Calu3 (cell line): ENCODE measurements around the gene EPG5. TPM values are rescaled to one million over a fixed set of nuclear protein-coding genes. Genes with fewer than 3 reads are reported as not detected.

Source experiments
- BruUV-seq: library from RNA; stranded (reverse); fragments of 400-500 nt; replicated peaks from 2 replicates; lab custom pipeline; 2021; lab: Mats Ljungman, UMichigan
- CTCF ChIA-PET: fragments of 300-600 bp; sonication (Branson Sonifier 250); formaldehyde crosslinking; loops from one replicate; lab custom pipeline; 2022; ENCODE audit warnings: antibody characterized with exemption; lab: Charles Lee
- DNase-seq: peaks from one replicate; pipeline ENCODE4 v3.0.0; 2022
- H3K27ac Mint-ChIP-seq: one replicate; pipeline ENCODE4 v1.8.0; 2022; ENCODE audit warnings: mixed read lengths; ENCODE audit not compliant: unreplicated experiment
- H3K27me3 Mint-ChIP-seq: one replicate; pipeline ENCODE4 v1.8.0; 2022; ENCODE audit warnings: mixed read lengths; ENCODE audit not compliant: unreplicated experiment
- H3K36me3 Mint-ChIP-seq: one replicate; pipeline ENCODE4 v1.8.0; 2022; ENCODE audit warnings: mild to moderate bottlenecking, moderate library complexity, mixed read lengths; ENCODE audit not compliant: insufficient read depth, unreplicated experiment
- H3K4me1 Mint-ChIP-seq: one replicate; pipeline ENCODE4 v1.8.0; 2022; ENCODE audit warnings: mild to moderate bottlenecking, low read depth, mixed read lengths; ENCODE audit not compliant: unreplicated experiment
- H3K4me3 Mint-ChIP-seq: one replicate; pipeline ENCODE4 v1.8.0; 2022; ENCODE audit warnings: mild to moderate bottlenecking, low read depth, moderate library complexity, mixed read lengths; ENCODE audit not compliant: unreplicated experiment
- H3K9me3 Mint-ChIP-seq: one replicate; pipeline ENCODE4 v1.8.0; 2022; ENCODE audit warnings: low read depth, mixed read lengths; ENCODE audit not compliant: unreplicated experiment
- CTCF ChIP-seq: fragments of 200-600 bp; IDR thresholded peaks from one replicate; pipeline ENCODE4 v1.8.0; 2022; ENCODE audit warnings: antibody characterized with exemption; ENCODE audit not compliant: unreplicated experiment
- intact Hi-C: fragments of 100-400 bp; cut with micrococcal nuclease; formaldehyde crosslinking; loops from one replicate; pipeline ENCODE4 v1.10.0; 2022; ENCODE audit not compliant: unreplicated experiment
- total RNA-seq: library from RNA; stranded (reverse); gene quantifications from 2 replicates; pipeline ENCODE4 v1.2.3, GENCODE V29; 2022

The EPG5 gene
- total RNA-seq, 1 experiment from 2014 or later = 25.6 TPM

GRCh38 chr18:45890606-45891005, 76.5 kb downstream of the EPG5 start:
- Mint-ChIP-seq H3K27ac (no peak overlapping the region), H3K36me3 (peaks cover 4% of the 10 kb centered on the region), H3K27me3 (no peaks in the 10 kb centered on the region), H3K4me1 (no peaks in the 10 kb centered on the region), H3K4me3 (no peak overlapping the region), H3K9me3 (no peaks in the 10 kb centered on the region)
- no peak for DNase-seq
- no TSS peak for BruUV-seq
- no peak for TF ChIP-seq CTCF
- CTCF ChIA-PET = interaction anchor here (0.6 kb wide), 2 partner anchors 156 to 767 kb away, joined by 3 read pairs; no protein-coding TSS in a partner anchor
- intact Hi-C loops = no loop called here

- Mint-ChIP-seq H3K4me1 (no peaks in the 10 kb centered on the region), H3K9me3 (no peaks in the 10 kb centered on the region), H3K36me3 (peaks cover 4% of the 10 kb centered on the region), H3K27ac (no peak overlapping the region), H3K27me3 (no peaks in the 10 kb centered on the region), H3K4me3 (no peak overlapping the region)
- CTCF ChIA-PET = no interaction called here
- no peak for TF ChIP-seq CTCF
- no peak for DNase-seq
- intact Hi-C loops = no loop called here
- BruUV-seq = no TSS peak
These were observed 77.6 kb downstream of the EPG5 start for GRCh38 chr18:45889419-45890064.

- Mint-ChIP-seq H3K4me3 (no peak overlapping the region), H3K27ac (no peak overlapping the region), H3K4me1 (no peaks in the 10 kb centered on the region), H3K36me3 (peaks cover 11% of the 10 kb centered on the region), H3K27me3 (no peaks in the 10 kb centered on the region), H3K9me3 (no peaks in the 10 kb centered on the region)
- intact Hi-C loops = no loop called here
- no peak for TF ChIP-seq CTCF
- DNase-seq = no peak
- BruUV-seq = no TSS peak
- CTCF ChIA-PET = no interaction called here
These were observed 79.5 kb downstream of the EPG5 start for GRCh38 chr18:45887585-45887984.

GRCh38 chr18:45880876-45881558, 86.1 kb downstream of the EPG5 start:
- Mint-ChIP-seq H3K36me3 (peaks cover 17% of the 10 kb centered on the region), H3K27ac (no peak overlapping the region), H3K4me1 (peaks cover 11% of the 10 kb centered on the region), H3K27me3 (no peaks in the 10 kb centered on the region), H3K4me3 (no peak overlapping the region), H3K9me3 (no peaks in the 10 kb centered on the region)
- no peak for DNase-seq
- CTCF ChIA-PET = interaction anchor here (0.5 to 2.0 kb wide), 4 partner anchors 13 to 215 kb away, joined by 3 to 10 read pairs (median 7); no protein-coding TSS in a partner anchor
- intact Hi-C loops = loop anchor here (1.0 kb wide), 2 partner anchors 190 to 216 kb away; no protein-coding TSS in a partner anchor
- TF ChIP-seq CTCF = no peak
- BruUV-seq = no TSS peak
